GM21619 (cell line): ENCODE measurements around the gene EPHA7.

Source experiments
- ATAC-seq: cut with Tn5 transposase; IDR thresholded peaks from one replicate; pipeline ENCODE4 v1.9.1; 2021; ENCODE audit not compliant: unreplicated experiment

The EPHA7 gene

GRCh38 chr6:93327857-93328256 is 91.5 kb downstream of the EPHA7 start:
- no peak for ATAC-seq

- no peak for ATAC-seq
Measured at GRCh38 chr6:93325761-93326160, 93.6 kb downstream of the EPHA7 start.

GRCh38 chr6:93323630-93324029 is 95.7 kb downstream of the EPHA7 start:
- no peak for ATAC-seq

GRCh38 chr6:93322651-93323050 is 96.7 kb downstream of the EPHA7 start:
- no peak for ATAC-seq

GRCh38 chr6:93319304-93319703 is 100.1 kb downstream of the EPHA7 start:
- no peak for ATAC-seq

GRCh38 chr6:93318121-93318520 is 101.2 kb downstream of the EPHA7 start:
- no peak for ATAC-seq

- ATAC-seq = no peak
Measured at GRCh38 chr6:93317592-93317991, 101.8 kb downstream of the EPHA7 start.

GRCh38 chr6:93307505-93308409 is 111.6 kb downstream of the EPHA7 start:
- ATAC-seq = no peak

GRCh38 chr6:93305088-93305487 is 114.3 kb downstream of the EPHA7 start:
- ATAC-seq = no peak

GRCh38 chr6:93304505-93304904 is 114.9 kb downstream of the EPHA7 start:
- no peak for ATAC-seq

GRCh38 chr6:93300661-93301060 is 118.7 kb downstream of the EPHA7 start:
- ATAC-seq = no peak

GRCh38 chr6:93299622-93300021 is 119.7 kb downstream of the EPHA7 start:
- no peak for ATAC-seq

GRCh38 chr6:93295631-93296030 is 123.7 kb downstream of the EPHA7 start:
- no peak for ATAC-seq

- ATAC-seq = no peak
Measured at GRCh38 chr6:93294879-93295278, 124.5 kb downstream of the EPHA7 start.

GRCh38 chr6:93293872-93294271 is 125.5 kb downstream of the EPHA7 start:
- no peak for ATAC-seq

- no peak for ATAC-seq
Measured at GRCh38 chr6:93293460-93293859, 125.9 kb downstream of the EPHA7 start.

- no peak for ATAC-seq
Measured at GRCh38 chr6:93282521-93283031, 136.8 kb downstream of the EPHA7 start.

- no peak for ATAC-seq
Measured at GRCh38 chr6:93278241-93278640, 141.1 kb downstream of the EPHA7 start.

GRCh38 chr6:93272896-93273295 is 146.5 kb downstream of the EPHA7 start:
- no peak for ATAC-seq

- ATAC-seq = no peak
Measured at GRCh38 chr6:93272211-93272610, 147.1 kb downstream of the EPHA7 start.

GRCh38 chr6:93266116-93266817 is 153.1 kb downstream of the EPHA7 start:
- no peak for ATAC-seq

- no peak for ATAC-seq
Measured at GRCh38 chr6:93260881-93261280, 158.5 kb downstream of the EPHA7 start.
